Subcutaneous adipose tissue (tissue), 4 donors: ENCODE measurements around the gene TSC2. TPM values are rescaled to one million over a fixed set of nuclear protein-coding genes. Genes with fewer than 3 reads are reported as not detected.

ENCODE experiments used
- CTCF ChIP-seq: fragments of 450-650 bp; IDR thresholded peaks from one replicate; pipeline ENCODE4 v1.5.1; 2016; ENCODE audit warnings: low read depth, mild to moderate bottlenecking, control low read depth, antibody characterized with exemption, moderate library complexity
- total RNA-seq, 4 donors: library from RNA; depleted of rRNA; stranded (reverse); fragments of >200 nt; gene quantifications; one replicate each; pipeline ENCODE4 v1.1.0, GENCODE V29; 2016

TSC2 gene
- total RNA-seq, 4 donors from 2014 or later: 31.1 to 110 (median 50.2) TPM

GRCh38 chr16:2072926-2073325 is 25.1 kb downstream of the TSC2 start:
- TF ChIP-seq CTCF: no peak

GRCh38 chr16:2074071-2074470 is 26.3 kb downstream of the TSC2 start:
- TF ChIP-seq CTCF: no peak

DNA sequence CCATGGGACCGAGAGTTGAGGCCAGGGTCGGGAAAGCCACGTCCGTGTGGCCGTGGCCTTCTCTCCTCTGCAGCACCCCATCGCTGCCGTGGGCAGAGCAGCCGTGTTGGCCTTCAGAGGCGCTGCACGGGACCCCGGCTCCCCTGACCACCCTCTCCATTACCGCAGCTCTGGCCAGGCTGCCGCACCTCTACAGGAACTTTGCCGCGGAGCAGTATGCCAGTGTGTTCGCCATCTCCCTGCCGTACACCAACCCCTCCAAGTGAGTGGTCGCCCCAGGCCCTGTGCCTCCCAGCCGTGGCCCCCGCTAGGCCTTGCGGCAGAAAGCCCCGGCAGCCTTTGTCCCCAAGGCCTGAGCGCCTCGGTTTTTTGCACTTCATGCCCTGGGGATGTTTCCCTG is 27.8 kb downstream of the TSC2 start:
- TF ChIP-seq CTCF: no peak

DNA sequence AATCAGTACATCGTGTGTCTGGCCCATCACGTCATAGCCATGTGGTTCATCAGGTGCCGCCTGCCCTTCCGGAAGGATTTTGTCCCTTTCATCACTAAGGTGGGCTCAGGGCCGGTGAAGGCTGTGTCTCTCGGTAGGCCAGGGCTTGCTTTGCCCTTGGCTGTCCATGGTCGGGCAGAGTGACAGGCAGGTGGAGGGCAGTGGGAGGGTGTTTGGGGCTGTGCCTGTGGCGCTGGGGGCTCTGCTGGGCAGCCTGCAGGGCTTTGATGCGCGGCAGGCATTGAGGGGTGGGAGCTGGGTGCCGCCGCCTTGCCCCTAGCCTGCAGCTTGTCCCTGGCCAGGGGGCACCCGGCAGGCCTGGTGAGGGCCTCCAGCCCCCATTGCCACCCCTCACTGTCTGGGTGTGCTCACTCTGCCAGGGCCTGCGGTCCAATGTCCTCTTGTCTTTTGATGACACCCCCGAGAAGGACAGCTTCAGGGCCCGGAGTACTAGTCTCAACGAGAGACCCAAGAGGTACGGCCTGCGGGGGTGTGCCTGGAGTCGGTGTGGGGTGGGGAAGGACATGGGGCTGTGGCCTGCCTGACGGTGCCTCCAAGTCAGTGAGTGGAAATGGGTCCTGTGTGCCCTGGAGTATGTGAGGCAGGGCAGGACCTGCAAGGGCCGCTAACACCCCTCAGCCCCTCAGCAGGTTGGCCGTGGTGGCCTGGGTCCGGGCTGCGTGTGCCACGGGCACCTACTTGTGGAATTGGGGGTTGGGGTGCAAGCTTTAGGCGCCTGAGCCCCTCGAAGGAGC is 28.5 kb downstream of the TSC2 start:
- TF ChIP-seq CTCF: no peak

- TF ChIP-seq CTCF: no peak
These were observed 29.2 kb downstream of the TSC2 start for GRCh38 chr16:2077016-2077415.

GRCh38 chr16:2077696-2078095 is 29.9 kb downstream of the TSC2 start:
- TF ChIP-seq CTCF: no peak

- TF ChIP-seq CTCF: no peak
These were observed 30.3 kb downstream of the TSC2 start for GRCh38 chr16:2078096-2078495.
